Thyroid gland (tissue), 4 donors: Measurements from ENCODE around the gene CAPRIN1. TPM values are rescaled to one million over a fixed set of nuclear protein-coding genes. Genes with fewer than 3 reads are reported as not detected.

Experiments
- DNase-seq, 2 donors: peaks; one replicate each; pipeline ENCODE4 v3.0.0-alpha.2; 2019
- H3K27ac ChIP-seq, 3 donors: fragments of 200-600 bp; sonication (generic); 1 replicate in 2 of 3; 2 replicates in 1 of 3; pipeline ENCODE4 v1.5.1; 2016 to 2019; ENCODE audit warnings: mild to moderate bottlenecking in 1 of 3, moderate library complexity in 1 of 3
- H3K27me3 ChIP-seq: fragments of 200-600 bp; sonication (generic); one replicate; pipeline ENCODE4 v1.5.1; 2019
- H3K36me3 ChIP-seq, 2 donors: fragments of 200-600 bp; sonication (generic); one replicate each; pipeline ENCODE4 v1.5.1; 2016 to 2019
- H3K4me1 ChIP-seq, 2 donors: fragments of 200-600 bp; sonication (generic); one replicate each; pipeline ENCODE4 v1.5.1; 2017 to 2019
- H3K4me3 ChIP-seq, 3 donors: fragments of 200-600 bp; sonication (generic); replicated peaks in 1 of 3; 1 replicate in 2 of 3; 2 replicates in 1 of 3; pipeline ENCODE4 v1.5.1; 2016; ENCODE audit warnings: mild to moderate bottlenecking in 1 of 3
- H3K9me3 ChIP-seq: fragments of 200-600 bp; sonication (generic); one replicate; pipeline ENCODE4 v1.5.1; 2017
- POLR2A ChIP-seq, 2 donors: fragments of 450-650 bp; IDR thresholded peaks; one replicate each; pipeline ENCODE4 v1.6.1; 2017; ENCODE audit warnings: antibody characterized with exemption in 2 of 2, mild to moderate bottlenecking in 2 of 2, moderate library complexity in 1 of 2
- WGBS, 2 donors: methylation state at CpG; one replicate each; pipeline ENCODE4 v1.1.5; 2017; 5-methylcytosine and 5-hydroxymethylcytosine counted together
- intact Hi-C: fragments of 100-400 bp; cut with DNase I; formaldehyde crosslinking; loops from one replicate; pipeline ENCODE4 v1.15.1; 2023
- total RNA-seq, 4 donors: library from RNA; depleted of rRNA; stranded (reverse); fragments of >200 nt; gene quantifications; one replicate each; pipeline ENCODE4 v1.2.3, GENCODE V29; 2016
- TF ChIP-seq, protein P1 (sequence below), 6 experiments: fragments of 200-600 bp in 3 of 6; fragments of 450-650 bp in 3 of 6; sonication (generic) in 3 of 6; IDR thresholded peaks; one replicate each; pipeline ENCODE4 v1.5.1; 2016 to 2019; ENCODE audit warnings: antibody characterized with exemption in 6 of 6, mild to moderate bottlenecking in 2 of 6, inconsistent platforms in 1 of 6, moderate library complexity in 1 of 6

CAPRIN1 gene
- total RNA-seq, 4 donors from 2014 or later = 164 to 207 (median 180) TPM

DNA sequence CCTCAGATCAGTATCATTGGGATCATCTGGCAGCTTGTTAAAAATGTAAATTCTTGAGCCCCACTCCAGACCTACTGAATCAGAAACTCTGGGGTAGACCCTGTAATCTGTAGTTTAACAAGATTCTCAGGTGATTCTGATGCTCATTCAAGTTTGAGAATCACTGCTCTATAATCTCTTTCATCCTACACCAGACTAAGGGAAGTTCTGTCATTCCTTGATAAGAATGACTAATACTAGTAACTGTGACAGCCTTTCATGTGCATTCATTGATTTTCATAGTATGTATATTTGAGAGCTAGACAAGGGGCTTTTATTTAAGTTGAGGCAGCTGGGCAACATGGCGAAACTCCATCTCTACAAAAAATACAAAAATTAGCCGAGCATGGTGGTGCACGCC, 83.9 kb downstream of the CAPRIN1 start:
- TF ChIP-seq, protein P1, sequence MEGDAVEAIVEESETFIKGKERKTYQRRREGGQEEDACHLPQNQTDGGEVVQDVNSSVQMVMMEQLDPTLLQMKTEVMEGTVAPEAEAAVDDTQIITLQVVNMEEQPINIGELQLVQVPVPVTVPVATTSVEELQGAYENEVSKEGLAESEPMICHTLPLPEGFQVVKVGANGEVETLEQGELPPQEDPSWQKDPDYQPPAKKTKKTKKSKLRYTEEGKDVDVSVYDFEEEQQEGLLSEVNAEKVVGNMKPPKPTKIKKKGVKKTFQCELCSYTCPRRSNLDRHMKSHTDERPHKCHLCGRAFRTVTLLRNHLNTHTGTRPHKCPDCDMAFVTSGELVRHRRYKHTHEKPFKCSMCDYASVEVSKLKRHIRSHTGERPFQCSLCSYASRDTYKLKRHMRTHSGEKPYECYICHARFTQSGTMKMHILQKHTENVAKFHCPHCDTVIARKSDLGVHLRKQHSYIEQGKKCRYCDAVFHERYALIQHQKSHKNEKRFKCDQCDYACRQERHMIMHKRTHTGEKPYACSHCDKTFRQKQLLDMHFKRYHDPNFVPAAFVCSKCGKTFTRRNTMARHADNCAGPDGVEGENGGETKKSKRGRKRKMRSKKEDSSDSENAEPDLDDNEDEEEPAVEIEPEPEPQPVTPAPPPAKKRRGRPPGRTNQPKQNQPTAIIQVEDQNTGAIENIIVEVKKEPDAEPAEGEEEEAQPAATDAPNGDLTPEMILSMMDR (IDR thresholded peaks at IDR 0.05) = no peak
- no peak for TF ChIP-seq POLR2A (IDR thresholded peaks at IDR 0.05)
- Histone ChIP-seq H3K9me3 (no peaks in the 10 kb centered on the region), H3K4me3 (no peak overlapping the region), H3K4me1 (no peaks in the 10 kb centered on the region), H3K27ac (no peak overlapping the region), H3K27me3 (no peaks in the 10 kb centered on the region), H3K36me3 (peaks cover 74 to 77% of the 10 kb centered on the region in 2 donors)
- WGBS, 2 donors = 96 to 98% methylated on average over 3 of the region's 3 CpGs
- intact Hi-C loops = no loop called here
- DNase-seq = no peak

DNA sequence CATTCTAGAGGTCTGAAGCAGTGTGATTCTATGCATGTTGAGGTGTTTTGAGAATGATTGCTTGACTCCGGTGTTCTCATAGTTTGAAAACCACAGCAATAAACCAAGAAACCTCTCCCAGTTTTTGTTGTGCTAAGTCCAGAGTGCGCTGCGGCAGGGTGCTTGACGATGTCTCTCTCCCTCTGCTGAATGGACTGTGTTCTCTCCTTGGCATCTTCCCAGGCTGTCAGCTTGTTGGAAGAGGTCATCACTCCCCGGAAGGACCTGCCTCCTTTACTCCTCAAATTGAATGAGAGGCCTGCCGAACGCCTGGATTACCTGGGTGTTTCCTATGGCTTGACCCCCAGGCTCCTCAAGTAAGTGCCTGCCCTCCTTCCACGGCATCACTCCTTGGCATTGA, 84.9 kb downstream of the CAPRIN1 start:
- Histone ChIP-seq H3K4me3 (no peak overlapping the region), H3K36me3 (peaks cover 75 to 77% of the 10 kb centered on the region in 2 donors), H3K9me3 (no peaks in the 10 kb centered on the region), H3K27me3 (no peaks in the 10 kb centered on the region), H3K4me1 (no peaks in the 10 kb centered on the region), H3K27ac (no peak overlapping the region)
- no peak for TF ChIP-seq POLR2A (IDR thresholded peaks at IDR 0.05)
- TF ChIP-seq, protein P1 (IDR thresholded peaks at IDR 0.05) = no peak
- no peak for DNase-seq
- intact Hi-C loops = no loop called here
- 94 to 95% methylated on average over 8 of the region's 8 CpGs for WGBS, 2 donors

DNA sequence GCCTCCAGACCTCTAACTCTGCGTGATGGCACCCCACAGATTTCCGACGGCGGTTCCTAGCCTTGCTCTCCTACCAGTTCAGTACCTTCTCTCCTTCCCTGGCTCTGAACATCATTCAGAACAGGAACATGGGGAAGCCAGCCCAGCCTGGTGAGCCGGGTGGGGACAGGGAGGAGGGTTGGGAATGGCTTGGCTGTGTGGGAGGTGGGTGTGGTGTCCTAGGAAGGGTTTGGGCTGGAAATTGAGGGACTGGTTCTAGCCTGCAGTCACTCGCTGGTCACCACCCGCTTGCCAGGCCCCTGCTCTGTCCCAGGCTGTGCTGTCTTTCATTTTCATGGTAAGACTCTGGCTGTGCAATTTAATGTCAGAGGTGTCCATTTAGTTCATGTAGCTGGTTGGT, 87.8 kb downstream of the CAPRIN1 start:
- WGBS, 2 donors = 93 to 96% methylated on average over 6 to 7 of the region's 7 CpGs
- Histone ChIP-seq H3K4me1 (no peaks in the 10 kb centered on the region), H3K27ac (no peak overlapping the region), H3K36me3 (peaks cover 75 to 86% of the 10 kb centered on the region in 2 donors), H3K9me3 (no peaks in the 10 kb centered on the region), H3K27me3 (no peaks in the 10 kb centered on the region), H3K4me3 (no peak overlapping the region)
- no peak for TF ChIP-seq POLR2A (IDR thresholded peaks at IDR 0.05)
- TF ChIP-seq, protein P1 (IDR thresholded peaks at IDR 0.05) = no peak
- intact Hi-C loops = no loop called here
- DNase-seq = no peak

DNA sequence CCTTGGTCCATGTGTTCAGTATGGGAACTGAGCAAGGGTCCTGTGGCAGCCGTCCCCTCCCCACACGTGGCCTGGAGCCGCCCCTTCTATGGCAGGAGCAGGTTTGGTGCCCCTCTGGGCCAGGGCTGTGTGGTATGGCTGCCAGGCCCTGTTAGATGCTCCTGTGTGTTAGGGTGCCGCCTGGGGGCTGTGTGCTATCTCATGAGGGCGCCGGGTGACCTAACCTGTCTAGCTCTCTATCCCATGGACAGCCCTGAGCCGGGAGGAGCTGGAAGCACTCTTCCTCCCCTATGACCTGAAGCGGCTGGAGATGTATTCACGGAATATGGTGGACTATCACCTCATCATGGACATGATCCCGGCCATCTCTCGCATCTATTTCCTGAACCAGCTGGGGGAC, 88.6 kb downstream of the CAPRIN1 start:
- H3K9me3 ChIP-seq = no peaks in the 10 kb centered on the region
- WGBS, 2 donors = 97 to 100% methylated on average over 8 to 10 of the region's 11 CpGs
- no peak overlapping the region for H3K27ac ChIP-seq
- H3K36me3 ChIP-seq = peaks cover 67 to 86% of the 10 kb centered on the region in 2 donors
- TF ChIP-seq, protein P1 (IDR thresholded peaks at IDR 0.05) = no peak
- no peak overlapping the region for H3K4me3 ChIP-seq
- H3K27me3 ChIP-seq = no peaks in the 10 kb centered on the region
- no peaks in the 10 kb centered on the region for H3K4me1 ChIP-seq
- DNase-seq = no peak
- intact Hi-C loops = no loop called here

DNA sequence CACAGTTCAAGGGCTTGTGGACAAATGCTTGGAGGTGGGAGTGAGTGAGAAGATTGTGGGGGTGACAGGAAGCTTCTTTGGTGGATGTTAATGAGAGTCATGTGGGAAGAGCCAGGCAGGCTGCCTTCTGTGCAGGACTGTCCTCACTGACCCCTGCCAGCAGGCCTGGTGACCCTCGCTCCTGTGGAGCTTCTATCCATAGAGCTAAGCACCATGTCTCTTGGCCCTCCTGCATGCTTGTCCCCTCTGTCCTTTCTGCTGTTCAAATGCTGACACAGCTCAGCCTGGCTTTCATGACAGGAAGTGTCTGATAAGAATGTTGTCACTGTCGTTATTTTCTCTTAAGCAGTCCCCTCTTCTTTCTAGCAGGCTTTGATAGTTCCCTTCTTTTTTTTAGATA, 91.5 kb downstream of the CAPRIN1 start:
- intact Hi-C loops = no loop called here
- Histone ChIP-seq H3K36me3 (peaks cover 63 to 92% of the 10 kb centered on the region in 2 donors), H3K4me1 (no peaks in the 10 kb centered on the region), H3K27me3 (no peaks in the 10 kb centered on the region), H3K27ac (no peak overlapping the region), H3K4me3 (no peak overlapping the region), H3K9me3 (no peaks in the 10 kb centered on the region)
- TF ChIP-seq, protein P1 (IDR thresholded peaks at IDR 0.05) = no peak
- TF ChIP-seq POLR2A (IDR thresholded peaks at IDR 0.05) = no peak
- no peak for DNase-seq
- 78 to 81% methylated on average over 2 of the region's 2 CpGs for WGBS, 2 donors
